Neural progenitor cell (in vitro differentiated cells): Measurements from ENCODE around the gene OR2C3. TPM values are rescaled to one million over a fixed set of nuclear protein-coding genes. Genes with fewer than 3 reads are reported as not detected.

Experiments
- DNase-seq: peaks from one replicate; pipeline ENCODE4 v3.0.0-alpha.2; 2016; ENCODE audit warnings: low spot score
- H2AFZ ChIP-seq: fragments of 200-600 bp; sonication (generic); replicated peaks from 2 replicates; pipeline ENCODE4 v1.6.1; 2016; ENCODE audit warnings: antibody characterized with exemption
- H3F3A ChIP-seq: fragments of 200-600 bp; sonication (generic); 2 replicates; pipeline ENCODE4 v1.6.1; 2016; ENCODE audit warnings: antibody characterized with exemption, low read depth
- H3K27ac ChIP-seq: fragments of 200-600 bp; sonication (generic); 2 replicates; pipeline ENCODE4 v1.5.1; 2016; ENCODE audit warnings: mild to moderate bottlenecking
- H3K27me3 ChIP-seq: fragments of 200-600 bp; sonication (generic); 2 replicates; pipeline ENCODE4 v1.6.1; 2016; ENCODE audit warnings: mild to moderate bottlenecking, moderate library complexity
- H3K36me3 ChIP-seq: fragments of 200-600 bp; sonication (generic); 2 replicates; pipeline ENCODE4 v1.5.1; 2016
- H3K4me1 ChIP-seq: fragments of 200-600 bp; sonication (generic); 2 replicates; pipeline ENCODE4 v1.6.1; 2016; ENCODE audit warnings: mixed run types
- H3K4me2 ChIP-seq: fragments of 200-600 bp; sonication (generic); 2 replicates; pipeline ENCODE4 v1.6.1; 2016
- H3K4me3 ChIP-seq: fragments of 200-600 bp; sonication (generic); 2 replicates; pipeline ENCODE4 v1.5.1; 2016
- H3K79me2 ChIP-seq: fragments of 200-600 bp; sonication (generic); 2 replicates; pipeline ENCODE4 v1.6.1; 2016; ENCODE audit warnings: low read depth
- H3K9ac ChIP-seq: fragments of 200-600 bp; sonication (generic); 2 replicates; pipeline ENCODE4 v1.6.1; 2016
- H3K9me3 ChIP-seq: fragments of 200-600 bp; sonication (generic); 2 replicates; pipeline ENCODE4 v1.5.1; 2016; ENCODE audit warnings: low read depth
- H4K20me1 ChIP-seq: fragments of 200-600 bp; sonication (generic); 2 replicates; pipeline ENCODE4 v1.6.1; 2016; ENCODE audit warnings: low read depth
- H3K27ac Mint-ChIP-seq: 3 replicates; pipeline ENCODE4 v1.8.0; 2021; ENCODE audit warnings: mixed read lengths
- H3K27me3 Mint-ChIP-seq: 2 replicates; pipeline ENCODE4 v1.8.0; 2022; ENCODE audit warnings: low read depth, mild to moderate bottlenecking, inconsistent platforms, moderate library complexity, mixed read lengths; ENCODE audit not compliant: insufficient read depth
- H3K36me3 Mint-ChIP-seq: 3 replicates; pipeline ENCODE4 v1.8.0; 2021; ENCODE audit warnings: mixed read lengths
- H3K4me1 Mint-ChIP-seq: 3 replicates; pipeline ENCODE4 v1.8.0; 2021; ENCODE audit warnings: mixed read lengths
- H3K4me3 Mint-ChIP-seq: 3 replicates; pipeline ENCODE4 v1.8.0; 2021; ENCODE audit warnings: mild to moderate bottlenecking, moderate library complexity, mixed read lengths
- H3K9me3 Mint-ChIP-seq: 3 replicates; pipeline ENCODE4 v1.8.0; 2020; ENCODE audit warnings: mixed read lengths
- CTCF ChIP-seq: fragments of 200-600 bp; sonication (generic); IDR thresholded peaks from 2 replicates; pipeline ENCODE4 v1.5.1; 2017; ENCODE audit warnings: antibody characterized with exemption, mild to moderate bottlenecking
- EZH2 ChIP-seq: fragments of 200-600 bp; sonication (generic); IDR thresholded peaks from 2 replicates; pipeline ENCODE4 v1.6.1; 2017; ENCODE audit warnings: antibody characterized with exemption, mild to moderate bottlenecking, moderate library complexity
- EZH2phosphoT487 ChIP-seq: fragments of 200-600 bp; sonication (generic); IDR thresholded peaks from 2 replicates; pipeline ENCODE4 v1.6.1; 2017; ENCODE audit warnings: antibody characterized with exemption
- total RNA-seq: library from RNA; depleted of rRNA; stranded (reverse); fragments of >200 nt; gene quantifications from 2 replicates; pipeline ENCODE4 v1.2.3, GENCODE V29; 2015; ENCODE audit warnings: low replicate concordance

The OR2C3 gene
- total RNA-seq, 1 donor from 2014 or later, result not detected

GRCh38 chr1:247496581-247497285 is 39.5 kb downstream of the OR2C3 start:
- H3K4me3 Mint-ChIP-seq, result no peak overlapping the region
- Histone ChIP-seq H3K9me3 (no peaks in the 10 kb centered on the region), H3K27me3 (no peaks in the 10 kb centered on the region), H3K4me3 (no peak overlapping the region), H3K27ac (no peak overlapping the region), H3K79me2 (no peaks in the 10 kb centered on the region), H3K4me1 (no peaks in the 10 kb centered on the region), H3K9ac (no peak overlapping the region), H3K36me3 (no peaks in the 10 kb centered on the region), H3F3A (no peaks in the 10 kb centered on the region), H3K4me2 (no peak overlapping the region), H4K20me1 (no peaks in the 10 kb centered on the region), H2AFZ (no peak overlapping the region)
- H3K9me3 Mint-ChIP-seq, result no peaks in the 10 kb centered on the region
- H3K27me3 Mint-ChIP-seq, result no peaks in the 10 kb centered on the region
- DNase-seq, result no peak
- H3K36me3 Mint-ChIP-seq, result no peaks in the 10 kb centered on the region
- no peak overlapping the region for H3K27ac Mint-ChIP-seq
- no peak for TF ChIP-seq EZH2phosphoT487
- TF ChIP-seq CTCF, result no peak
- no peaks in the 10 kb centered on the region for H3K4me1 Mint-ChIP-seq

GRCh38 chr1:247494767-247495166 is 41.5 kb downstream of the OR2C3 start:
- Histone ChIP-seq H3F3A (no peaks in the 10 kb centered on the region), H2AFZ (no peak overlapping the region), H3K9ac (no peak overlapping the region), H3K79me2 (no peaks in the 10 kb centered on the region), H3K27me3 (no peaks in the 10 kb centered on the region), H3K9me3 (no peaks in the 10 kb centered on the region), H3K27ac (no peak overlapping the region), H4K20me1 (no peaks in the 10 kb centered on the region), H3K36me3 (no peaks in the 10 kb centered on the region), H3K4me1 (no peaks in the 10 kb centered on the region), H3K4me3 (no peak overlapping the region), H3K4me2 (no peak overlapping the region)
- Mint-ChIP-seq H3K36me3 (no peaks in the 10 kb centered on the region), H3K4me3 (no peak overlapping the region), H3K4me1 (no peaks in the 10 kb centered on the region), H3K27ac (no peak overlapping the region), H3K9me3 (no peaks in the 10 kb centered on the region), H3K27me3 (no peaks in the 10 kb centered on the region)
- TF ChIP-seq EZH2phosphoT487, result no peak
- TF ChIP-seq EZH2, result no peak
- no peak for TF ChIP-seq CTCF
- no peak for DNase-seq

DNA sequence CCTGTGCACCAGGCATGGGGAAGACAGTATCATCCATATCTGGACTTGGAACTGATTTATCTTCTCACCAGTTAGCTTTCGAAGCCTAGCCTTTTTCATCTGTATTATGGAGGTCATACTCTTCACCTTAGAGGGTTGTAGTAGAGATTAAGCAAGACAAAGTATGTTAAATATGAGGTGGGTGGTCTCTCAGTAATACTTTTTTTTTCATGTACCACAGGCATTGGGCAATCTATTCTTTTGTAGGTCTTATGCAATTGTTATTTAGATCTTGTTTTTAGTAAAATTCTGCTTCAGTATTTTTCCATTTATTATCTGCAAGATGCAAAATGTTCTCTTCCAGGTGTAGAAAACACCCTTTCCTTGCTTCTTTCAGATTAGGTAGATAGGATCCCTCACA is 43.1 kb downstream of the OR2C3 start:
- no peak for DNase-seq

More for the DNA sequence above, 43.1 kb downstream of the OR2C3 start:
- H3K9me3 Mint-ChIP-seq, result no peaks in the 10 kb centered on the region
- Histone ChIP-seq H4K20me1 (no peaks in the 10 kb centered on the region), H2AFZ (no peak overlapping the region), H3K4me3 (no peak overlapping the region), H3K4me2 (no peak overlapping the region), H3K79me2 (no peaks in the 10 kb centered on the region), H3K9ac (no peak overlapping the region), H3K9me3 (no peaks in the 10 kb centered on the region), H3K36me3 (no peaks in the 10 kb centered on the region), H3K4me1 (no peaks in the 10 kb centered on the region), H3K27ac (no peak overlapping the region), H3K27me3 (no peaks in the 10 kb centered on the region), H3F3A (no peaks in the 10 kb centered on the region)
- no peak overlapping the region for H3K27ac Mint-ChIP-seq
- TF ChIP-seq EZH2phosphoT487, result no peak
- no peak for TF ChIP-seq CTCF
- no peak for TF ChIP-seq EZH2
- H3K27me3 Mint-ChIP-seq, result no peaks in the 10 kb centered on the region
- no peaks in the 10 kb centered on the region for H3K36me3 Mint-ChIP-seq
- no peak overlapping the region for H3K4me3 Mint-ChIP-seq
- H3K4me1 Mint-ChIP-seq, result no peaks in the 10 kb centered on the region
